GM20000 (cell line): Measurements from ENCODE around the gene PDE6C.

Experiments
- DNase-seq: peaks from one replicate; pipeline ENCODE4 v3.0.0; 2012; ENCODE audit warnings: low spot score
- CTCF ChIP-seq: IDR thresholded peaks from 2 replicates; pipeline ENCODE4 v1.5.1; 2012; ENCODE audit warnings: mild to moderate bottlenecking, control low read depth; ENCODE audit errors: extremely low read depth, missing control alignments

PDE6C gene

GRCh38 chr10:93702210-93703001 is 90.1 kb downstream of the PDE6C start, which contains the start of gene FRA10AC1:
Gene FRA10AC1 (minus strand): TSS chr10:93702592. CDS start chr10:93700106, 2,486 bp downstream.
- peak; percentile 53 for TF ChIP-seq CTCF
- DNase-seq: peak; percentile 82

- DNase-seq: peak; percentile 8
- no peak for TF ChIP-seq CTCF
These were observed 90.7 kb downstream of the PDE6C start for GRCh38 chr10:93703066-93703465.

DNA sequence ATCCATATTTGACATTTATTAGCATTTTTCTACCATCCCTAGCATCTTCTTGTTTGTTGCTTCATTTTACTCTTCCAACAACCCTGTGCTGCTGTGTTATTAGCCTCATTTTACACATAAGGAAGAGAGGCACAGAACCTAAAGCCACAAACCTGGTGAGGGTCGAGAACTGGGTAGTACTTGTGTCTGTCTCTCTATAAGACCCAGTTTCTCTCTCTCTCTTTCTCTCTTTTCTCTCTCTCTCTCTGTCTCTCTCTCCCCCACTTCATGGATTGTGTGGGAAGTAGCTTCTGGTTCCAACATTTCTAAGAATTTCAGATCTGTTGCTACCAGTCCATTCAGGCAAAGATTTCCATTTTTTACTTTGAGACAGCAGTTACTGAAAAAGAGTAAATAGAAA is 91.5 kb downstream of the PDE6C start:
- no peak for TF ChIP-seq CTCF
- no peak for DNase-seq

- TF ChIP-seq CTCF: no peak
- DNase-seq: no peak
These were observed 92.1 kb downstream of the PDE6C start for GRCh38 chr10:93704451-93704850.

DNA sequence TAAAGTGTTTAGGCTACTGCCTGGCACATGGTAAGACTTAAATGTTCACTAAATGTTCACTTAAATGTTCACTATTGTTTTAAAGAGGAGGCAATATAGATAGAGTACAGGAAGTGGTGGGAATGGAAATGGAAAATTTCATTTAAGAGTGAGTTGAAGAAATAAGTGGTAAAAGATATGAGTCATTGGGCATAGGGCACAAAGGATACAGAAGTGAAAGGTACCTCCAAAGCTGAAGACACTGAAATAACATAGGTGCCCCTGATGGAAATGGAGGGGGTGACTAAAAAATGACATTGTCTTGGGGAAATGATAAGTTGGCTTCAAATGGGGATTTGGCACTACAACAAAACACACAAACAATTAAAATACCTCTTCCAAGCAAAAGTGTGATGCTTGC is 95.3 kb downstream of the PDE6C start:
- DNase-seq: no peak

DNA sequence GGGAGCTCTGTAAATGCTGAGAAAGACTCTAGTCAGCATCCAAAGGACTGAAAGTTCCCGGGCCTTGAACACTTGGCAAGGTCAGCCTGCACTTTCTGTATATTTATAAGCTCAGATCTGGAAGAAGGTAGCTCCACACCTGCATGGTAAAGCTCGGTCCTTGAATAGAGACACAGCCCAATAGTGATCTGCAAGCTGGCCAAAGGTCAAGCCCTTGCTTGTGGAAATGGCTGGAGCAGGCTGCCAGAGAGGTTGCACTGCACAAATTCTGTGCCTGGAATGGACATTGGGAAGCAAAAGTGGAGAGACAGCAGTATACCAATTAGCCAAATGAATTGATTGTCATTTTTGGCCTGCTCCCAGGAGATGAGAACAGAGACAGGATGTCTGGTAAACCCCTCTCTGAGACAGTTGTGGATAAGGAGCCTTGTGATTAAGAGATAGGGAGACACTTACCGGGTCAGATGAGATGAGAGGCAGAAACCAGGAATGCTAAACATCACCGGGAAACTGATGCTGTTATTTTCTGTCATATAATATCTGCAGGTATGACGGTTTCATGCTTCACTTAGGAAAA is 98.1 kb downstream of the PDE6C start:
- DNase-seq: no peak
- no peak for TF ChIP-seq CTCF

More for the DNA sequence above, 95.3 kb downstream of the PDE6C start:
- TF ChIP-seq CTCF: no peak

- DNase-seq: no peak
- TF ChIP-seq CTCF: no peak
These were observed 99.6 kb downstream of the PDE6C start for GRCh38 chr10:93711891-93712290.
